Medulla oblongata (tissue), 1 donor: ENCODE results near the gene THADA.
A peak's percentile ranks its signal among the peaks of the same experiment; 100 is the strongest.
"Not testable (repeated sequence)": the region's sequence is repeated elsewhere in the genome, so short reads cannot be mapped to it uniquely, and the experiment has no call there.

ENCODE experiments used
- DNase-seq: peaks from one replicate; pipeline ENCODE4 v3.0.0-alpha.2; 2015; ENCODE audit errors: extremely low spot score

Gene THADA

GRCh38 chr2:43541165-43541564 lies 54.7 kb downstream of the THADA start:
- DNase-seq = no peak

- DNase-seq = no peak
Observed at GRCh38 chr2:43540021-43540779, 55.6 kb downstream of the THADA start.

- no peak for DNase-seq
Observed at GRCh38 chr2:43539436-43539835, 56.4 kb downstream of the THADA start.

- no peak for DNase-seq
Observed at GRCh38 chr2:43538034-43538670, 57.7 kb downstream of the THADA start.

GRCh38 chr2:43537137-43537536 lies 58.7 kb downstream of the THADA start:
- no peak for DNase-seq

GRCh38 chr2:43534569-43534968 lies 61.3 kb downstream of the THADA start:
- DNase-seq = no peak

GRCh38 chr2:43532572-43532971 lies 63.3 kb downstream of the THADA start:
- not testable (repeated sequence) for DNase-seq

- DNase-seq = no peak
Observed at GRCh38 chr2:43531251-43531650, 64.6 kb downstream of the THADA start.

GRCh38 chr2:43526994-43527393 lies 68.8 kb downstream of the THADA start:
- DNase-seq = no peak

GRCh38 chr2:43525506-43525905 lies 70.3 kb downstream of the THADA start:
- DNase-seq = no peak

- no peak for DNase-seq
Observed at GRCh38 chr2:43524177-43524965, 71.5 kb downstream of the THADA start.

GRCh38 chr2:43522177-43522576 lies 73.7 kb downstream of the THADA start:
- no peak for DNase-seq

- no peak for DNase-seq
Observed at GRCh38 chr2:43521568-43521967, 74.3 kb downstream of the THADA start.

- DNase-seq = no peak
Observed at GRCh38 chr2:43520919-43521318, 74.9 kb downstream of the THADA start.

GRCh38 chr2:43519643-43520221 lies 76.1 kb downstream of the THADA start:
- peak; percentile 33 for DNase-seq

- no peak for DNase-seq
Observed at GRCh38 chr2:43518718-43519117, 77.1 kb downstream of the THADA start.

- DNase-seq = no peak
Observed at GRCh38 chr2:43518181-43518580, 77.7 kb downstream of the THADA start.

GRCh38 chr2:43515807-43516497 lies 79.9 kb downstream of the THADA start:
- no peak for DNase-seq

GRCh38 chr2:43515248-43515647 lies 80.6 kb downstream of the THADA start:
- no peak for DNase-seq

GRCh38 chr2:43513796-43514195 lies 82.0 kb downstream of the THADA start:
- no peak for DNase-seq

- DNase-seq = no peak
Observed at GRCh38 chr2:43513216-43513615, 82.6 kb downstream of the THADA start.

GRCh38 chr2:43511199-43511598 lies 84.6 kb downstream of the THADA start:
- DNase-seq = no peak
